ENCODE data around the gene LSAMP. TPM values are rescaled to one million over a fixed set of nuclear protein-coding genes. Genes with fewer than 3 reads are reported as not detected.
"Not testable (repeated sequence)": the region's sequence is repeated elsewhere in the genome, so short reads cannot be mapped to it uniquely, and the experiment has no call there.

Gene LSAMP
- total and polyA plus RNA-seq, 2 of the 13 experiments (the other 11 are each of a cell fraction or from before 2014, with no cell fraction given): not detected

- TF ChIP-seq ZNF337 (CRISPR knock-in tag; IDR thresholded peaks at IDR 0.05; ENCODE audit: borderline replicate concordance, low read depth): 0 out of 2 replicates have a peak, but pooled peaks have one; percentile 22
- TF ChIP-seq TAF1 (CRISPR knock-in tag; IDR thresholded peaks at IDR 0.05): peak; percentile 47; the same call in 1 of the 2 replicates
- TF ChIP-seq ZNF879 (CRISPR knock-in tag; IDR thresholded peaks at IDR 0.05): 0 out of 2 replicates have a peak, but pooled peaks have one; percentile 53
- 0 out of 2 replicates have a peak, but pooled peaks have one; percentile 26 for TF ChIP-seq BATF2 (CRISPR knock-in tag; IDR thresholded peaks at IDR 0.05)
- peak; percentile 36; the same call in 1 of the 2 replicates for TF ChIP-seq POGZ (CRISPR knock-in tag; IDR thresholded peaks at IDR 0.05)
- TF ChIP-seq NONO (IDR thresholded peaks at IDR 0.05): not testable (repeated sequence)
- TF ChIP-seq NONO (CRISPR knock-in tag; conservative IDR thresholded peaks at IDR 0.05): peak; percentile 13
- peak; percentile 75 for TF ChIP-seq ZNF687 (CRISPR knock-in tag; IDR thresholded peaks at IDR 0.05)
- TF ChIP-seq ZNF839 (CRISPR knock-in tag; IDR thresholded peaks at IDR 0.05; ENCODE audit: borderline replicate concordance): 0 out of 2 replicates have a peak, but pooled peaks have one; percentile 21
- peak; percentile 59; the same call in 1 of the 2 replicates for TF ChIP-seq GABPB1 (CRISPR knock-in tag; IDR thresholded peaks at IDR 0.05)
- peak; percentile 20; the same call in 1 of the 2 replicates for TF ChIP-seq MTA1 (CRISPR knock-in tag; IDR thresholded peaks at IDR 0.05; ENCODE audit: borderline replicate concordance)
- 0 out of 2 replicates have a peak, but pooled peaks have one; percentile 48 for TF ChIP-seq ZNF234 (CRISPR knock-in tag; conservative IDR thresholded peaks at IDR 0.05)
- TF ChIP-seq ZBTB8A (CRISPR knock-in tag; IDR thresholded peaks at IDR 0.05; ENCODE audit: borderline replicate concordance, low read depth): peak; percentile 99
- peak; percentile 52; the same call in 1 of the 2 replicates for TF ChIP-seq KAT7 (CRISPR knock-in tag; IDR thresholded peaks at IDR 0.05; ENCODE audit: borderline replicate concordance)
- TF ChIP-seq ZNF850 (CRISPR knock-in tag; conservative IDR thresholded peaks at IDR 0.05): peak; percentile 100
- TF ChIP-seq NFATC3 (CRISPR knock-in tag; IDR thresholded peaks at IDR 0.05): 0 out of 2 replicates have a peak, but pooled peaks have one; percentile 24
- TF ChIP-seq ISL2 (CRISPR knock-in tag; IDR thresholded peaks at IDR 0.05): peak; percentile 16; the same call in 1 of the 2 replicates
- 0 out of 2 replicates have a peak, but pooled peaks have one; percentile 9 for TF ChIP-seq ZNF350 (CRISPR knock-in tag; IDR thresholded peaks at IDR 0.05; ENCODE audit: borderline replicate concordance, low read depth)
- TF ChIP-seq KDM2A (CRISPR knock-in tag; IDR thresholded peaks at IDR 0.05; ENCODE audit: borderline replicate concordance, low read depth): peak; percentile 41; the same call in 1 of the 2 replicates
- peak; percentile 54; the same call in 1 of the 2 replicates for TF ChIP-seq ARID2 (CRISPR knock-in tag; IDR thresholded peaks at IDR 0.05; ENCODE audit: borderline replicate concordance)
- 0 out of 2 replicates have a peak, but pooled peaks have one; percentile 17 for TF ChIP-seq ATF3 (CRISPR knock-in tag; IDR thresholded peaks at IDR 0.05)
- peak; percentile 36; the same call in 1 of the 2 replicates for TF ChIP-seq ZNF784 (CRISPR knock-in tag; IDR thresholded peaks at IDR 0.05; ENCODE audit: borderline replicate concordance)
Observed at GRCh38 chr3:115791271-115792153, 653.8 kb downstream of the LSAMP start (continued).

Data from HepG2 (cell line).